ENCODE data around the gene ANTXR1.

DNA sequence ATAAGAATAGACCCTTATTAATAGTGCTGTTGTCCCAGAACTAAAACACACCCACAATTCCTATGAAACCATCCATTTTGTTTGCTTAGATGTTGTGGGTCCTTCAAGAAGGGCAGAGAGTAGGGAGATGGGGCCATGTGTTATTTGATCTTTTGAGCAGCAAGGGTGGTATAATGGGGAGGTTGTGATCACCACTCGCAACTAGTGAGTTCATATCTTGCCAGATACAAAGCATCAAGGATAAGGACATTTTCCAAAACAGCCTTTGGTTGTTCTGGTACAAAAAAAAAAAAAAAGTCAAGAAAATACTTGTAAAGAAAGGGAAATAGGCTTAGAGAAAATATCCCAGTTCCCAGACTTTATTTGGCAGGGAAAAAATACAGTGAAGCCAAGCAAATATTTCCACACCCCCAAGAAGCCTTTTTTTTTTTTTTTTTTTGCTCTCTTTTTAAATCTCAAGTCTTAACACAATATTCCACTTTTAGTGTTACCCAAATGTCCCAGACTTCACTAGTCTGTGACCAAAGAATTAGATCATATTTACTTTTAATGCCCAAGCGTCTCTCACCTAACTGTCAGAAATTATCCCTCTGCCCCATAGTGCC, 54.1 kb downstream of the ANTXR1 start:
- no peak for TF ChIP-seq ZNF253 (CRISPR knock-in tag; conservative IDR thresholded peaks at IDR 0.05)
- TF ChIP-seq, protein P1, sequence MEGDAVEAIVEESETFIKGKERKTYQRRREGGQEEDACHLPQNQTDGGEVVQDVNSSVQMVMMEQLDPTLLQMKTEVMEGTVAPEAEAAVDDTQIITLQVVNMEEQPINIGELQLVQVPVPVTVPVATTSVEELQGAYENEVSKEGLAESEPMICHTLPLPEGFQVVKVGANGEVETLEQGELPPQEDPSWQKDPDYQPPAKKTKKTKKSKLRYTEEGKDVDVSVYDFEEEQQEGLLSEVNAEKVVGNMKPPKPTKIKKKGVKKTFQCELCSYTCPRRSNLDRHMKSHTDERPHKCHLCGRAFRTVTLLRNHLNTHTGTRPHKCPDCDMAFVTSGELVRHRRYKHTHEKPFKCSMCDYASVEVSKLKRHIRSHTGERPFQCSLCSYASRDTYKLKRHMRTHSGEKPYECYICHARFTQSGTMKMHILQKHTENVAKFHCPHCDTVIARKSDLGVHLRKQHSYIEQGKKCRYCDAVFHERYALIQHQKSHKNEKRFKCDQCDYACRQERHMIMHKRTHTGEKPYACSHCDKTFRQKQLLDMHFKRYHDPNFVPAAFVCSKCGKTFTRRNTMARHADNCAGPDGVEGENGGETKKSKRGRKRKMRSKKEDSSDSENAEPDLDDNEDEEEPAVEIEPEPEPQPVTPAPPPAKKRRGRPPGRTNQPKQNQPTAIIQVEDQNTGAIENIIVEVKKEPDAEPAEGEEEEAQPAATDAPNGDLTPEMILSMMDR (IDR thresholded peaks at IDR 0.05 in 2 of 3, conservative IDR thresholded peaks at IDR 0.05 in 1 of 3; ENCODE audit: insufficient read depth in 2 of 3, low read depth in 1 of 3, low read length in 3 of 3) = no peak
- TF ChIP-seq, protein P2, sequence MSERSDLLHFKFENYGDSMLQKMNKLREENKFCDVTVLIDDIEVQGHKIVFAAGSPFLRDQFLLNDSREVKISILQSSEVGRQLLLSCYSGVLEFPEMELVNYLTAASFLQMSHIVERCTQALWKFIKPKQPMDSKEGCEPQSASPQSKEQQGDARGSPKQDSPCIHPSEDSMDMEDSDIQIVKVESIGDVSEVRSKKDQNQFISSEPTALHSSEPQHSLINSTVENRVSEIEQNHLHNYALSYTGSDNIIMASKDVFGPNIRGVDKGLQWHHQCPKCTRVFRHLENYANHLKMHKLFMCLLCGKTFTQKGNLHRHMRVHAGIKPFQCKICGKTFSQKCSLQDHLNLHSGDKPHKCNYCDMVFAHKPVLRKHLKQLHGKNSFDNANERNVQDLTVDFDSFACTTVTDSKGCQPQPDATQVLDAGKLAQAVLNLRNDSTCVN (CRISPR knock-in tag; IDR thresholded peaks at IDR 0.05) = no peak
- TF ChIP-seq, protein P3, sequence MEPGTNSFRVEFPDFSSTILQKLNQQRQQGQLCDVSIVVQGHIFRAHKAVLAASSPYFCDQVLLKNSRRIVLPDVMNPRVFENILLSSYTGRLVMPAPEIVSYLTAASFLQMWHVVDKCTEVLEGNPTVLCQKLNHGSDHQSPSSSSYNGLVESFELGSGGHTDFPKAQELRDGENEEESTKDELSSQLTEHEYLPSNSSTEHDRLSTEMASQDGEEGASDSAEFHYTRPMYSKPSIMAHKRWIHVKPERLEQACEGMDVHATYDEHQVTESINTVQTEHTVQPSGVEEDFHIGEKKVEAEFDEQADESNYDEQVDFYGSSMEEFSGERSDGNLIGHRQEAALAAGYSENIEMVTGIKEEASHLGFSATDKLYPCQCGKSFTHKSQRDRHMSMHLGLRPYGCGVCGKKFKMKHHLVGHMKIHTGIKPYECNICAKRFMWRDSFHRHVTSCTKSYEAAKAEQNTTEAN (CRISPR knock-in tag; IDR thresholded peaks at IDR 0.05) = no peak
